ENCODE data around the gene KAT2B. TPM values are rescaled to one million over a fixed set of nuclear protein-coding genes. Genes with fewer than 3 reads are reported as not detected.

Gene KAT2B
- total and polyA plus RNA-seq, 12 donors = 11.4 to 104 (median 85.2) TPM

DNA sequence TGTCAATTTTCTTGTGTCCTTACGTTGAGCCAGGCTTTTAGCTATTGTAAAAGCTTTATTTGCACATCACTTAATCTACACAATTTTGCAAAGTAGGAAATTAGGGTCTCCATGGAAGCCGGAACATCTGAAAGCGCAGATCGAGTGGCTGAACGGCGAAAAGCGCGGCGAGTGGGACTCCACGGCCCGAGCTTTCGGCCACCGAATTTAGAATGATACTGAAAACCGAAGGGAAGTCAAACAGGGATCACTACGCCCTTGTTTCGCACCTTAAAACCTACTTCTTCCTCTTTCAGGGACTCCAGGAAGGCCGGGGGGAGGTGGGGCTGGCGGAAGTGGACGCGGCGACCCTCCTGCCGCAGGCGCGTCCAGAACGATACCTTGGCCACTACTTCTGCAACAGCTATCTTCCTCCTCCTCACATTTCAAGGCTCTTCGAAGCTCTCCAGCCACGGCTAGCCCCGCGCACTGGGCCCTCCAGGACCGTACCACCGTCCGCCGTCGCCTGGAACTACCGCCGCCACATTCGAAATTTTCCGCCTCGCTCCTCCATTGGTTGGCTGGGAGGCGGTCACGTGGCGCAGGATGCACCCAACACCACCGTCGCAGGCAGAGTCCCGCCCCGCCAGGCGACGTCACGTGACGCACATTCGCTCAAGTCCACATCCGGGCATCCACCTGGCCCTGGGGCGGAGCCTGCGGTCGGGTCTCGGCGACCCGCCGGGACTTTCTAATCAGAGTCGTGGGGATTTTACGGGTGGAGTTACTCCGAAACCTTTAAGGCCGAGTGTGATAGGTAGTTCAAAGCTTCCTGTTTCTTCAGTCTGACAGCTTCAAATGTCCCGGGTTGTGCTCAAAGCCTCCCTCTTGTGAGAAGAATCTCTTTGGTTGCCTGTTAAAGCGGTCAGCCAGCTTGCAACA is 145.7 kb downstream of the KAT2B start, which contains the start of gene SGO1:
Gene SGO1, minus strand, starts transcription at position 528 of the 921 bp plus-strand sequence. CDS start 2,179 bp downstream, outside the sequence.
- WGBS, 2 donors = 0 to 1% methylated on average over 65 of the region's 65 CpGs
- peak within 1 kb of the TSS; percentile 75 to 97 (median 92) for H3K27ac ChIP-seq
- H3K36me3 ChIP-seq = no peaks in the 10 kb centered on the region
- DNase-seq (peak; percentile 99), ATAC-seq (peak; percentile 100)
- TF ChIP-seq, protein P1, sequence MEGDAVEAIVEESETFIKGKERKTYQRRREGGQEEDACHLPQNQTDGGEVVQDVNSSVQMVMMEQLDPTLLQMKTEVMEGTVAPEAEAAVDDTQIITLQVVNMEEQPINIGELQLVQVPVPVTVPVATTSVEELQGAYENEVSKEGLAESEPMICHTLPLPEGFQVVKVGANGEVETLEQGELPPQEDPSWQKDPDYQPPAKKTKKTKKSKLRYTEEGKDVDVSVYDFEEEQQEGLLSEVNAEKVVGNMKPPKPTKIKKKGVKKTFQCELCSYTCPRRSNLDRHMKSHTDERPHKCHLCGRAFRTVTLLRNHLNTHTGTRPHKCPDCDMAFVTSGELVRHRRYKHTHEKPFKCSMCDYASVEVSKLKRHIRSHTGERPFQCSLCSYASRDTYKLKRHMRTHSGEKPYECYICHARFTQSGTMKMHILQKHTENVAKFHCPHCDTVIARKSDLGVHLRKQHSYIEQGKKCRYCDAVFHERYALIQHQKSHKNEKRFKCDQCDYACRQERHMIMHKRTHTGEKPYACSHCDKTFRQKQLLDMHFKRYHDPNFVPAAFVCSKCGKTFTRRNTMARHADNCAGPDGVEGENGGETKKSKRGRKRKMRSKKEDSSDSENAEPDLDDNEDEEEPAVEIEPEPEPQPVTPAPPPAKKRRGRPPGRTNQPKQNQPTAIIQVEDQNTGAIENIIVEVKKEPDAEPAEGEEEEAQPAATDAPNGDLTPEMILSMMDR (IDR thresholded peaks at IDR 0.05) = peak in 2 of 9 donors; percentile 22 to 26
- H3K27me3 ChIP-seq = no peaks in the 10 kb centered on the region
- intact Hi-C loops (cut with DNase I) = loop anchor here in 5 of 10 donors (2.0 to 10.0 kb wide), 8 partner anchors 141 to 299 kb away; partner anchors contain the start of genes KAT2B (in 4 of the 5) and RAB5A (in 4 of the 5)
- no peaks in the 10 kb centered on the region for H3K9me3 ChIP-seq
- H3K4me3 ChIP-seq = peak within 1 kb of the TSS; percentile 37 to 83 (median 68)
- peaks cover 0 to 22% (median 16%) of the 10 kb centered on the region in 9 donors for H3K4me1 ChIP-seq

DNA sequence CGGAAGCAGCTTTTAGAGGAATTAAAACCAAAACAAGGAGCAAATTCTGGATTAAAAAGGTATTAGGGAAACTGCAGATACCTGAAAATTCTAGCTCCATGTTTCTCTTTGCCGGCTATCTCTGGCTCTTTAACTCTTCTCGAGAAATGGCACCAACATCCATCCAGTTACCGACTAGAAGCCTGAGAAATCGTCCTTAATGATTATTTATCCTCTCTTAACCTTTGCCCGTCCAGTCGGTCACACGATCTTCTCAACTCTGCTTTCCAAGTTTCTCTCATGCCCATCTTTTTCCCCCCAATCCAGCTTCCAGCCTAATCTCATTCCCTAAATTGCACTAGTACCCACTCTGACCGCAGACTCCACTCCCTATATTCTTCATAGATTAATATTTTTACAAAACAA is 146.4 kb downstream of the KAT2B start:
- DNase-seq (no peak), ATAC-seq (peak in 5 of 8 donors; percentile 2 to 19 (median 6))
- Histone ChIP-seq H3K4me1 (peaks cover 0 to 22% (median 16%) of the 10 kb centered on the region in 9 donors), H3K9me3 (no peaks in the 10 kb centered on the region), H3K27me3 (no peaks in the 10 kb centered on the region), H3K4me3 (peak overlapping the region; percentile 37 to 83 (median 68)), H3K36me3 (no peaks in the 10 kb centered on the region), H3K27ac (peak overlapping the region; percentile 75 to 97 (median 92))
- TF ChIP-seq, protein P1 (IDR thresholded peaks at IDR 0.05) = no peak
- WGBS, 2 donors = 1 to 2% methylated on average over 9 of the region's 9 CpGs
- intact Hi-C loops (cut with DNase I) = loop anchor here in 5 of 10 donors (2.0 to 10.0 kb wide), 8 partner anchors 142 to 299 kb away; partner anchors contain the start of genes KAT2B (in 4 of the 5) and RAB5A (in 4 of the 5)

DNA sequence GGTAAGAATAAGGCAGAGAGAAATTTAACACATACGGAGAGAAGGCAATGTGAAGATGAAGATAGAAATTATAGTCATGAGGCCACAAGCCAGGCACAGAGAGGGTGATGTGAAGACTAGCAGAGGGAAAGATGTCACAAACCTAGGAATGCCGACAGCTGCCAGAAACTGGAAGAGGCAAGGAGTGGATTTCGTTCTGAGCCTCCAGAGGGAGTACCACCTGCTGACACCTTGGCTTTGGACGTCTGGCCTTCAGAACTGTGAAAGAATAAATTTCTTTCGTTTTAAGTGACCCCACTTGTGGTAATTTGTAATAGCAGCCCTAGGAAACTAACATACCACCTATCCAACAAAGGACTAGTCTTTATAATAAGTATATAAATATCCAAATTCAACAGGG is 150.7 kb downstream of the KAT2B start:
- Histone ChIP-seq H3K4me1 (peaks cover 0 to 11% (median 8%) of the 10 kb centered on the region in 9 donors), H3K9me3 (no peaks in the 10 kb centered on the region), H3K4me3 (no peak overlapping the region), H3K27me3 (no peaks in the 10 kb centered on the region), H3K36me3 (no peaks in the 10 kb centered on the region), H3K27ac (no peak overlapping the region)
- ATAC-seq = no peak
- TF ChIP-seq, protein P1 (IDR thresholded peaks at IDR 0.05) = no peak
- WGBS, 2 donors = 59 to 66% methylated on average over 5 of the region's 5 CpGs
- intact Hi-C loops (cut with DNase I) = no loop called here
- no peak for DNase-seq

DNA sequence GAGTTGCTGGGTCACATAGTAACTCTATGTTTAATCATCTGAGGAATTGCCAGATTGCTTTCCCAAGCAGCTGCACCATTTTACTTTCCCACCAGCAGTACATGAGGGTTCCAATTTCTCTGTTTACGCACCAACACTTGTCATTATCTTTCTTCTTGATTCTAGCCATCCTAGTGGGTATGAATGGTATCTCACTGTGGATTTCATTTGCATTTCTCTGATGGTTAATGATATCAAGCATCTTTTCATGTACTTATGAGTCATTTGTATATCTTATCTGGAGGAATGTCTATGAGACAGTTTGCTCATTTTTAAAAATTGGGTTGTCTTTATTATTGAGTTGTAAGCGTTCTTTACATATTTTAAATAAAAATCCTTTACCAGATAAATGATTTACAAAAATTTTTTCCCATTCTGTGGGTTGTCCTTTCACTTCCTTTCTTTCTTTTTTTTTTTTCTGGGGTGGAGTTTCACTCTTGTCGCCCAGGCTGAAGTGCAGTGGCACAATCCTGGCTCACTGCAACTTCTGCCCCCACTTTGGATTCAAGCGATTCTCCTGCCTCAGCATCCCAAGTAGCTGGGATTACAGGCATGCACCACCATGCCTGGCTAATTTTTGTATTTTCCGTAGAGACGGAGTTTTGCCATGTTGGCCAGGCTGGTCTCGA is 154.7 kb downstream of the KAT2B start:
- intact Hi-C loops (cut with DNase I) = no loop called here
- Histone ChIP-seq H3K4me3 (no peak overlapping the region), H3K9me3 (no peaks in the 10 kb centered on the region), H3K36me3 (no peaks in the 10 kb centered on the region), H3K27ac (no peak overlapping the region), H3K27me3 (no peaks in the 10 kb centered on the region), H3K4me1 (no peaks in the 10 kb centered on the region)
- WGBS, 2 donors = 96 to 97% methylated on average over 7 of the region's 7 CpGs
- DNase-seq (no peak), ATAC-seq (no peak)
- TF ChIP-seq, protein P1 (IDR thresholded peaks at IDR 0.05) = no peak
